Measurements from ENCODE around the gene PSME2.

PSME2 gene

GRCh38 chr14:24150567-24150966 lies 4.2 kb upstream of the PSME2 start (continued):
- no peak for TF ChIP-seq ZNF704 (tag by site-specific recombination; IDR thresholded peaks at IDR 0.05)
- no peak for TF ChIP-seq OVOL3 (tag by site-specific recombination; IDR thresholded peaks at IDR 0.05)
- TF ChIP-seq ZNF19 (tag by site-specific recombination; IDR thresholded peaks at IDR 0.05; ENCODE audit: low read depth), result no peak
- TF ChIP-seq BCL11B (tag by site-specific recombination; IDR thresholded peaks at IDR 0.05; ENCODE audit: low read depth), result no peak
- no peak for TF ChIP-seq PRDM1 (tag by site-specific recombination; IDR thresholded peaks at IDR 0.05)
- no peak for TF ChIP-seq RBAK (tag by site-specific recombination; IDR thresholded peaks at IDR 0.05)
- no peak for TF ChIP-seq ZNF223 (tag by site-specific recombination; IDR thresholded peaks at IDR 0.05)
- TF ChIP-seq ZBTB10 (tag by site-specific recombination; IDR thresholded peaks at IDR 0.05), result no peak
- no peak for TF ChIP-seq ZBTB1 (tag by site-specific recombination; IDR thresholded peaks at IDR 0.05)
- TF ChIP-seq ZNF510 (tag by site-specific recombination; IDR thresholded peaks at IDR 0.05; ENCODE audit: insufficient replicate concordance), result no peak
- TF ChIP-seq ZSCAN16 (tag by site-specific recombination; IDR thresholded peaks at IDR 0.05), result no peak
- no peak for TF ChIP-seq ZNF211 (tag by site-specific recombination; IDR thresholded peaks at IDR 0.05; ENCODE audit: low read depth)
- TF ChIP-seq ZNF280C (tag by site-specific recombination; IDR thresholded peaks at IDR 0.05), result no peak
- TF ChIP-seq BCL11A (tag by site-specific recombination; IDR thresholded peaks at IDR 0.05; ENCODE audit: low read depth), result no peak
- no peak for TF ChIP-seq ZNF707 (tag by site-specific recombination; IDR thresholded peaks at IDR 0.05)

- no peak for TF ChIP-seq PRDM1 (tag by site-specific recombination; IDR thresholded peaks at IDR 0.05)
- CTCF ChIA-PET, result interaction anchor here (1.0 kb wide), 1 partner anchor 11 kb away, joined by 6 read pairs; the partner anchor contains the start of gene IRF9
- Histone ChIP-seq H3K4me3 (ENCODE audit: low read depth, low read length) (no peak overlapping the region), H3K4me1 (ENCODE audit: control insufficient read depth, insufficient read depth, low read length) (peaks cover 8% of the 10 kb centered on the region), H3K36me3 (ENCODE audit: control insufficient read depth in 2 of 2, insufficient read depth in 1 of 2, low read length in 2 of 2) (peaks cover 37 to 60% of the 10 kb centered on the region in 2 experiments), H3K9me3 (ENCODE audit: control insufficient read depth, insufficient read depth, low read depth, low read length) (no peaks in the 10 kb centered on the region), H3K27ac (ENCODE audit: extremely low read depth, low read depth, low read length) (no peak overlapping the region)
- POLR2A ChIA-PET, result interaction anchor here (1.0 to 3.3 kb wide), 2 partner anchors 9 to 14 kb away, joined by 3 to 20 read pairs; partner anchors contain the start of genes EMC9 and PSME1
Observed at GRCh38 chr14:24150061-24150460, 3.7 kb upstream of the PSME2 start.

- Histone ChIP-seq H3K9me3 (ENCODE audit: control insufficient read depth, insufficient read depth, low read depth, low read length) (no peaks in the 10 kb centered on the region), H3K36me3 (ENCODE audit: control insufficient read depth in 2 of 2, insufficient read depth in 1 of 2, low read length in 2 of 2) (peaks cover 30 to 59% of the 10 kb centered on the region in 2 experiments), H3K4me1 (ENCODE audit: control insufficient read depth, insufficient read depth, low read length) (peaks cover 8% of the 10 kb centered on the region), H3K27ac (ENCODE audit: extremely low read depth, low read depth, low read length) (no peak overlapping the region), H3K4me3 (ENCODE audit: low read depth, low read length) (no peak overlapping the region)
- POLR2A ChIA-PET, result interaction anchor here (1.0 to 3.3 kb wide), 3 partner anchors 8 to 35 kb away, joined by 3 to 20 read pairs (median 7); partner anchors contain the start of genes DCAF11, EMC9, NRL and PSME1
- CTCF ChIA-PET, result interaction anchor here (0.6 to 3.7 kb wide), 2 partner anchors 12 to 15 kb away, joined by 3 to 34 read pairs; partner anchors contain the start of gene IRF9
- TF ChIP-seq ZNF280C (tag by site-specific recombination; IDR thresholded peaks at IDR 0.05) (no peak), ZNF639 (tag by site-specific recombination; IDR thresholded peaks at IDR 0.05) (no peak), SP3 (tag by site-specific recombination; IDR thresholded peaks at IDR 0.05) (no peak), YY2 (tag by site-specific recombination; IDR thresholded peaks at IDR 0.05) (no peak), HIC1 (tag by site-specific recombination; IDR thresholded peaks at IDR 0.05) (no peak)
Observed at GRCh38 chr14:24149302-24149969, 3.0 kb upstream of the PSME2 start.
